ENCODE results near the gene ZGRF1. TPM values are rescaled to one million over a fixed set of nuclear protein-coding genes. Genes with fewer than 3 reads are reported as not detected.

Gene ZGRF1
- total and polyA plus RNA-seq, 10 of the 15 experiments (the other 5 are each of a cell fraction or from before 2014, with no cell fraction given) = 8.5 to 32.1 (median 20.1) TPM

GRCh38 chr4:112523764-112524505 is 112.8 kb downstream of the ZGRF1 start (continued):
- no peak for TF ChIP-seq BCL11A (IDR thresholded peaks at IDR 0.05; ENCODE audit: low read depth, low read length)
- TF ChIP-seq RBBP5 (conservative IDR thresholded peaks at IDR 0.05) = no peak
- no peak for TF ChIP-seq PKNOX1 (IDR thresholded peaks at IDR 0.05)
- TF ChIP-seq CEBPB (IDR thresholded peaks at IDR 0.05; ENCODE audit: borderline replicate concordance in 1 of 2, low read depth in 2 of 2, low read length in 2 of 2) = no peak
- TF ChIP-seq SREBF2 (IDR thresholded peaks at IDR 0.05; ENCODE audit: low read length) = no peak
- no peak for TF ChIP-seq ZBTB33 (IDR thresholded peaks at IDR 0.05)
- TF ChIP-seq CHD1 (IDR thresholded peaks at IDR 0.05; ENCODE audit: low read depth, low read length) = no peak
- TF ChIP-seq CBX5 (IDR thresholded peaks at IDR 0.05; ENCODE audit: low read depth) = no peak
- no peak for TF ChIP-seq ZNF217 (IDR thresholded peaks at IDR 0.05)
- TF ChIP-seq E4F1 (IDR thresholded peaks at IDR 0.05; ENCODE audit: borderline replicate concordance, partially characterized antibody) = no peak
- TF ChIP-seq ZBTB11 (CRISPR knock-in tag; IDR thresholded peaks at IDR 0.05) = no peak
- TF ChIP-seq CBX3 (IDR thresholded peaks at IDR 0.05; ENCODE audit: borderline replicate concordance, low read depth) = no peak
- no peak for TF ChIP-seq JUND (IDR thresholded peaks at IDR 0.05; ENCODE audit: low read depth, low read length)
- no peak for TF ChIP-seq EP300 (IDR thresholded peaks at IDR 0.05; ENCODE audit: borderline replicate concordance in 1 of 2, control insufficient read depth in 1 of 2, low read depth in 2 of 2, low read length in 2 of 2)
- no peak for TF ChIP-seq HSF1 (IDR thresholded peaks at IDR 0.05; ENCODE audit: low read depth, low read length)
- TF ChIP-seq RAD51 (IDR thresholded peaks at IDR 0.05) = no peak
- TF ChIP-seq MEF2B (IDR thresholded peaks at IDR 0.05; ENCODE audit: partially characterized antibody, poor library complexity, severe bottlenecking) = peak; percentile 29
- no peak for TF ChIP-seq ZZZ3 (IDR thresholded peaks at IDR 0.05; ENCODE audit: control insufficient read depth, insufficient read length, low read depth)
- no peak for TF ChIP-seq SUZ12 (IDR thresholded peaks at IDR 0.05; ENCODE audit: unreplicated experiment)

Measured in GM12878 (cell line).